Measurements from ENCODE around the gene CFAP43. TPM values are rescaled to one million over a fixed set of nuclear protein-coding genes. Genes with fewer than 3 reads are reported as not detected.

CFAP43 gene
- total and polyA plus RNA-seq, 9 of the 15 experiments (the other 6 are each of a cell fraction or from before 2014, with no cell fraction given), result 0.07 to 0.86 (median 0.11) TPM; not detected in 1

DNA sequence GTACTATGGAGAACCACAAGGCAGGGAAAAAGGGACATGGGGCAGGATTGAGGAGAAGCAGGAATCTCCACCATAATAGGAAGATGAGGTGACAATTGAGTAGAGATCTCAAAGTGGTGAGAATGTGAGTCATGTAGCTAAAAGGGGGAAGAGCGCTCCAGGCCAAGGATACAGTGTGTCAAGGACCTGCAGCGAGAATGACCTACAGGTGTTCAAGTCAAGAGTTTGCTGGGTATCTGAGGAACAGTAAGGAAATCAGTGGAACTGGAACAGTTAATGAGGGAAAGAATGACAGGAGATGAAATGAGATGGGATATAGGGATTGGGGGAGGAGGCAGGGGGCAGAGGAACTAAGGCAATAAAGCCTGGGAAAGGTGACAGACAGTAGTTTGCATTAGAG lies 76.6 kb downstream of the CFAP43 start (continued):
- TF ChIP-seq, protein P1, sequence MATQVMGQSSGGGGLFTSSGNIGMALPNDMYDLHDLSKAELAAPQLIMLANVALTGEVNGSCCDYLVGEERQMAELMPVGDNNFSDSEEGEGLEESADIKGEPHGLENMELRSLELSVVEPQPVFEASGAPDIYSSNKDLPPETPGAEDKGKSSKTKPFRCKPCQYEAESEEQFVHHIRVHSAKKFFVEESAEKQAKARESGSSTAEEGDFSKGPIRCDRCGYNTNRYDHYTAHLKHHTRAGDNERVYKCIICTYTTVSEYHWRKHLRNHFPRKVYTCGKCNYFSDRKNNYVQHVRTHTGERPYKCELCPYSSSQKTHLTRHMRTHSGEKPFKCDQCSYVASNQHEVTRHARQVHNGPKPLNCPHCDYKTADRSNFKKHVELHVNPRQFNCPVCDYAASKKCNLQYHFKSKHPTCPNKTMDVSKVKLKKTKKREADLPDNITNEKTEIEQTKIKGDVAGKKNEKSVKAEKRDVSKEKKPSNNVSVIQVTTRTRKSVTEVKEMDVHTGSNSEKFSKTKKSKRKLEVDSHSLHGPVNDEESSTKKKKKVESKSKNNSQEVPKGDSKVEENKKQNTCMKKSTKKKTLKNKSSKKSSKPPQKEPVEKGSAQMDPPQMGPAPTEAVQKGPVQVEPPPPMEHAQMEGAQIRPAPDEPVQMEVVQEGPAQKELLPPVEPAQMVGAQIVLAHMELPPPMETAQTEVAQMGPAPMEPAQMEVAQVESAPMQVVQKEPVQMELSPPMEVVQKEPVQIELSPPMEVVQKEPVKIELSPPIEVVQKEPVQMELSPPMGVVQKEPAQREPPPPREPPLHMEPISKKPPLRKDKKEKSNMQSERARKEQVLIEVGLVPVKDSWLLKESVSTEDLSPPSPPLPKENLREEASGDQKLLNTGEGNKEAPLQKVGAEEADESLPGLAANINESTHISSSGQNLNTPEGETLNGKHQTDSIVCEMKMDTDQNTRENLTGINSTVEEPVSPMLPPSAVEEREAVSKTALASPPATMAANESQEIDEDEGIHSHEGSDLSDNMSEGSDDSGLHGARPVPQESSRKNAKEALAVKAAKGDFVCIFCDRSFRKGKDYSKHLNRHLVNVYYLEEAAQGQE (IDR thresholded peaks at IDR 0.05; ENCODE audit: borderline replicate concordance), result no peak
- TF ChIP-seq, protein P1 (CRISPR knock-in tag; IDR thresholded peaks at IDR 0.05; ENCODE audit: low read depth), result no peak
- TF ChIP-seq EP300 (IDR thresholded peaks at IDR 0.05; ENCODE audit: low read length), result no peak
- no peak for TF ChIP-seq CSDE1 (IDR thresholded peaks at IDR 0.05)
- no peak for TF ChIP-seq MTA1 (IDR thresholded peaks at IDR 0.05; ENCODE audit: borderline replicate concordance)
- no peak for TF ChIP-seq SRSF3 (IDR thresholded peaks at IDR 0.05; ENCODE audit: insufficient read depth, low read length)
